Activated CD4-positive, alpha-beta T cell treated with anti-CD3 and anti-CD28 coated beads, Interleukin-2, amount 50 U/mL, for 24 hours (primary cell): Measurements from ENCODE around the gene ISYNA1.

Source experiments
- DNase-seq, 2 donors: peaks; one replicate each; pipeline ENCODE4 v3.0.0-alpha.2; 2020; ENCODE audit warnings: low read depth in 1 of 2, low spot score in 1 of 2

Gene ISYNA1

GRCh38 chr19:18468517-18468916 is 30.6 kb upstream of the ISYNA1 start:
- DNase-seq = no peak

GRCh38 chr19:18467978-18468377 is 30.0 kb upstream of the ISYNA1 start:
- no peak for DNase-seq

- no peak for DNase-seq
These were observed 28.4 kb upstream of the ISYNA1 start for GRCh38 chr19:18466354-18466753.

DNA sequence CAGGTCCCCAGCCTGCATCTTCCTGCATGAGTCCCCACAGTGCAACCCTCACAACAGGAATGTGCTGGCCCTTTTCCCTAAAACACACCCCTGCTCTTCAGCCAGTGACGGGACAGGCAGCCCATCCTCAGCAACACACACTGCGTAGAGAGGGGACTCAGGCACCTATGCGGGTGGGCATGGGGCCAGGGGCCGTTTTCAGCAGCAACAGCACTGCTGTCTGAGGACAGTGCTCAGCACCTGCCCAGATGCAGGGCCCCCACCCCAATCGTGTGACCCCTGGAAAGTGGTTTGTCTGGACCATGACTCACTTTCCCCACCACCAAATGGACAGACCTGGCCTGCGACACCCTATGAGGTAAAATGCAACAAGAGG is 28.0 kb upstream of the ISYNA1 start:
- DNase-seq = no peak

- DNase-seq = no peak
These were observed 27.5 kb upstream of the ISYNA1 start for GRCh38 chr19:18465214-18465963.

- DNase-seq = no peak
These were observed 26.7 kb upstream of the ISYNA1 start for GRCh38 chr19:18464646-18465045.

GRCh38 chr19:18461471-18461870 is 23.5 kb upstream of the ISYNA1 start:
- DNase-seq = no peak

DNA sequence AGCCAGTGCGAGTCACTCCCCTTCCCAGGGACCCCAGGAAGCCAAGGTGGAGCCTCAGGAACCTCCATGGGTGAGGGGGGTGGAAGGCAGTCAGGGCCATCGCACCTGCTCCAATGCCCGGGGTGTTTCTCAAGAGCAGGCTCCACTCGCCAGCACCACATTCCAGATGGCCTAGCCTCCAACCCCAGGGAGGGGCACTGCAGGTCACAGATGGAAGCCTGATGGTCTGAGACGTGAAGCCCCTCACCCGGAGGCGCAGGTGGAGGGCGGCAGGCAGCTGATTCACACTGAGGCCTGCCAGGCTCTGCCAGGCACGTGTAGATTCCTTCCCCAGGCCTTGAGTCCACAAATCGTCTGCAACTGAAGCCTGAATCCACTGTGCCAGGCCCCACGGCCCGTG is 23.0 kb upstream of the ISYNA1 start:
- no peak for DNase-seq

- DNase-seq = no peak
These were observed 19.8 kb upstream of the ISYNA1 start for GRCh38 chr19:18457483-18458331.

- no peak for DNase-seq
These were observed 19.0 kb upstream of the ISYNA1 start for GRCh38 chr19:18456974-18457373.

DNA sequence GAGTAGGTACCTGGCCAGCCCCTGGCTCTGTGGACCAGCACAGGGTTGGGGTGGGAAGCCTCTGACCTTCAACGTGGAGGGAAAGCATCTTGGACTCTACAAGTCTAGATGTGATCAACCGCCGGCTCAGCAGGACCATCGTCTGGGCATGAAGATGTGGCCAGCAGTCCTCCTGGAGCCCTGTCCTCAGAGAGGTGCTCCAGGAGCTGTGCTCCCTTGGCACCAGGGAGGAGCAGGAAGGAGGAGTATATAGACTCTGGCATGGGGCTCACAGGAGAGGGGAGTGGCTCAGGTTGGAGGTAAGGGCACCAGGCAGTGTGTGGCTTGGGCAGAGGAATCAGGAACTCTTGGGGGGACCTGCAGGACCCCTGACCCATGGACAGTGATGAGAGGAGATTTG is 18.3 kb upstream of the ISYNA1 start:
- no peak for DNase-seq

- DNase-seq = no peak
These were observed 15.5 kb upstream of the ISYNA1 start for GRCh38 chr19:18453269-18454024.

- DNase-seq = no peak
These were observed 14.5 kb upstream of the ISYNA1 start for GRCh38 chr19:18452386-18452785.

DNA sequence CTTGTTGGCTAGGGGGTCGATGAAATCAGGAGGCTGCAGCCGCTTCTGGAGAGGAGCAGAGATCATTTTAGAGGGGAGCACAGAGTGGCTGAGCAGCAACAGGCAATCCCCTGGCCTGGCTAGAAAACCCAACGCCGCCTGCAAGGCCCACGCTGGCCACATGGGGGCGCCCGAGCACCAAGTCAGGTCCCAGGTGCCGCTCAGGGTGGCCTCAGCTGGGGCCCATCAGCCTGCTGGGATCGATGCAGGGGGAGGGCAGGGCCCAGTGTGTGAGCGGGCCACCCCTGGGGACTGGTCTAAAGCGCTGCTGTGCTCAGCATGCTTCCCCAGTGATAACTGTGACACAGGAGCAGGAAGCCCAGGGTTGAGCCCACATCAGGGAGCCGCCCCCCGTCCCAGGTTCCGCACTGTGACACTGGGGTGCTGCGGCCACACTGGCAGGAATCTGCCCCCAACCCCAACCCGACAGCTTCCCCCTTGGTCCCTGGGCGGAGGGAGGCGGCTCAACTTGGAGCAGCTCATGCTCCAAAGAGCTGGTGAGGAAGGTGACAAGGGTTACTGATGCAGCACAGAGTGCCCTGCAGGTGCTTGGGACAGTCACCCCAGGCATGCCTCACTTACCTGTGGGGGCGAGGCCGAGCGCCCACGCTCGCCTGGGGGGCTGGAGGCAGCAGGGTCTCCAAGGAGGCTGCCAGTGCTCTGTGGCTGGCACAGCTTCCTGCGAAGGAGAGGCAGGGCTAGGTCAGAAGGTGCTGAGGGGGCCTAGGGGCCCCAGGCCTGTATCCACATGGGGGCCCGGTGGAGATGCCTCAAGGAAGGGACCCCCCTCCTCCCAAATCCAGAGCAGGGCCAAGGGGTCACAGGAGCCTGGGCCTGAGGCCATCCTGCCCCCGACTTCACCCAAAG is 13.3 kb upstream of the ISYNA1 start:
- peak; percentile 84 to 92 for DNase-seq

GRCh38 chr19:18450021-18450930 is 12.3 kb upstream of the ISYNA1 start:
- no peak for DNase-seq

DNA sequence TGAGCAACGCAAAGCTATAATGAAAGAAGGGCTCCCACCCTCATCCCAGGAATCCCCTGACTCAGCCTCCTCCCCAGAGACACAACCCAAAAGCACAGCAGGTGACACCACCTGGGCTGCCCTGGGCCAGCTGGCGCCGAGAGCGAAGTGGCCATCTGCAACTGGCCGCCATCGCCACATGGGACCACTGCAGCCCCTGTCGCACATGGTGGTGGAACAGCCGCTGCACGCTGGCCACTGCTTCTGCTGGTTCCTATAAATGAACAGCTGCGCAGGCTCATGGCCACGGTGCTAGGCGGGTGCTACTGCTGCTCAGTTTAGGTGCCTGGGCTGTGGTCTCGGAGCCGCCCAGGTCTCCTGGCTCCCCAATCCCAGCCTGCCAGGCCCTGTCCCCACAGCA is 11.6 kb upstream of the ISYNA1 start:
- DNase-seq = no peak

GRCh38 chr19:18446811-18447359 is 9.0 kb upstream of the ISYNA1 start:
- no peak for DNase-seq

DNA sequence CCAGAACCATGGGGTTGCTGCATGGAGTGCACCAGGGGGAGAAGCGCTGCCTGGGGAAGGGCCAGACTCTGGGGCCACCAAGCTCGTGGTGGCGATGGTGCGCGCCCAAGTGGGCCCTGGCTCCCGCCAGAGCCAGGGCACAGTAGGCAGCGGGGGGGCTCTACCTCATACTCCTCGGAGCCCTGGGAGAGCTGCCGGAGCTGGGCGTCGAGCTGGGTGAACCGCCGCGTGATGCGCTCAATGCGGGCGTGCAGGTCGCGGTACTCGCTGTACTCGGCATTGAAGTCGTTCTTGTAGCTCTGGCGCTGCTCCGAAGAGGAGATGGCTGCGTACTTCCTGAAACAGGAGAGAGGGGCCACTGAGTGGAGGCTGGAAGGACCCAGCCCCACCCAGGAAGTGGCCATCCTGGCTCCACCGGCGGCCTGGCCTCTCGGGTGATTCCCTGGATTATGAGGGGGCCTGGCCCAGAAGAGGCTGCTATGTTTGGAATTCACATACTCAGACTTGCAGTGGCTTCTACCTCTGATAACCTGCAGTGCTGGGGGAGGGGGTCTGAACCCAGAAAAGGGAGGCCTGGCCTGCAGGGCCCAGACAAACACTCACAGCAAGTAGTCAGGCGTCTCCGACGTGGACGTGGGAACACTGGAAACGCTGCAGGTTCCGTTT is 8.3 kb upstream of the ISYNA1 start:
- no peak for DNase-seq
